ENCODE data around the gene SLC9A5. TPM values are rescaled to one million over a fixed set of nuclear protein-coding genes. Genes with fewer than 3 reads are reported as not detected.

The SLC9A5 gene
- total RNA-seq, 1 experiment from 2014 or later, result 2.4 TPM

DNA sequence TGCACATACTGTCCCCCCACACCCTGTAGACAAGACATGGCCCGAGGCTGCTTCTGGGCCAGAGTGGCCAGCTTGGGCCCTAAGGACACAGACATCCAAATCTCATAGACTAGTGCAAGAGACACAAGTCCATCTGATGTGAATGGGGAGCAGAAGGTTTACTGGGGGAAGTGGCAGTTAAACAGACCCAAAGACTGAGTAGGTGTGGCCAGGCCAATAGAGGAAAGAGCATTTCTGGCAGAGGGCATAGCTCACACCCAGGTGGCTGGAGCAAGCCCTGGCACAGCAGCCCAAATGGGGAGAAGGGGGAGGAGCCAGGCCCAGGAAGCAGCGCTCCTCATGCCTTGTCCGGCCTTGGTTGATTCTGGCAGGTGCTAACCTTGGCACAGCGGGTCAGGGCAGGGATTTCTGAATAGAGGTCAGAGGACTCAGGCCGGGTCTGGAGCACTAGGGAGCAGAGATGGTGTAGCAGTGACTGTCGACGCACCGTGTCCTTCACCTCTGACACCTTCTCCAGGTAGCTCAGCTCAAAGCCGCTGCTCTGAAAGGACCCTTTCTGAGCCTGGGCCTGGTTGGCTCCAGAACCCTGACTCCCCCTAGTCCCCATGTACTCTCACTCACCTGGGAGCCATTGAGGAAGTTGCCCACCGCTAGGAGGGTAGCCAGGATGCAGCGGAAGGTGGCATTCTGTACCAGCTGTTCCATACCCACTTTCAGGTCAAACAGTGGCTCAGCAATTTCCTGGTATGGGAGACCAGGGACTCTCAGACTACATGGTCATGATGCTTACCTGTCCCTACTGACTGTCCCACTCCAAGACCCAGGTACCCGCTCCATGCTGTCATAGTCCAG is 17.7 kb upstream of the SLC9A5 start:
- H3K4me3 Mint-ChIP-seq (ENCODE audit: unreplicated experiment), result no peak overlapping the region
- Histone ChIP-seq H3K36me3 (ENCODE audit: control insufficient read depth, insufficient read depth, low read length) (peaks cover 13% of the 10 kb centered on the region), H3K4me3 (ENCODE audit: low read depth, low read length) (no peak overlapping the region), H3K4me1 (peaks cover 7% of the 10 kb centered on the region; the same call in 1 of the 2 replicates), H3K9me3 (no peaks in the 10 kb centered on the region), H3K27me3 (replicated peaks; ENCODE audit: control insufficient read depth, insufficient read depth, low read length) (no peaks in the 10 kb centered on the region)
- no peak overlapping the region for H3K27ac Mint-ChIP-seq (ENCODE audit: unreplicated experiment)
- intact Hi-C loops (cut with micrococcal nuclease; ENCODE audit: unreplicated experiment), result no loop called here
- POLR2A ChIA-PET, result interaction anchor here (0.9 to 1.2 kb wide), 2 partner anchors 15 to 37 kb away, joined by 5 to 10 read pairs; no protein-coding TSS in a partner anchor
- TF ChIP-seq, protein P1, sequence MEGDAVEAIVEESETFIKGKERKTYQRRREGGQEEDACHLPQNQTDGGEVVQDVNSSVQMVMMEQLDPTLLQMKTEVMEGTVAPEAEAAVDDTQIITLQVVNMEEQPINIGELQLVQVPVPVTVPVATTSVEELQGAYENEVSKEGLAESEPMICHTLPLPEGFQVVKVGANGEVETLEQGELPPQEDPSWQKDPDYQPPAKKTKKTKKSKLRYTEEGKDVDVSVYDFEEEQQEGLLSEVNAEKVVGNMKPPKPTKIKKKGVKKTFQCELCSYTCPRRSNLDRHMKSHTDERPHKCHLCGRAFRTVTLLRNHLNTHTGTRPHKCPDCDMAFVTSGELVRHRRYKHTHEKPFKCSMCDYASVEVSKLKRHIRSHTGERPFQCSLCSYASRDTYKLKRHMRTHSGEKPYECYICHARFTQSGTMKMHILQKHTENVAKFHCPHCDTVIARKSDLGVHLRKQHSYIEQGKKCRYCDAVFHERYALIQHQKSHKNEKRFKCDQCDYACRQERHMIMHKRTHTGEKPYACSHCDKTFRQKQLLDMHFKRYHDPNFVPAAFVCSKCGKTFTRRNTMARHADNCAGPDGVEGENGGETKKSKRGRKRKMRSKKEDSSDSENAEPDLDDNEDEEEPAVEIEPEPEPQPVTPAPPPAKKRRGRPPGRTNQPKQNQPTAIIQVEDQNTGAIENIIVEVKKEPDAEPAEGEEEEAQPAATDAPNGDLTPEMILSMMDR (IDR thresholded peaks at IDR 0.05; ENCODE audit: insufficient read depth in 1 of 2, low read depth in 1 of 2, low read length in 1 of 2, severe bottlenecking in 1 of 2, unreplicated experiment in 1 of 2), result no peak
- H3K9me3 Mint-ChIP-seq (ENCODE audit: unreplicated experiment), result no peaks in the 10 kb centered on the region
- CTCF ChIA-PET, result interaction anchor here (0.5 to 6.0 kb wide), 3 partner anchors 15 to 992 kb away, joined by 3 to 19 read pairs (median 6); no protein-coding TSS in a partner anchor
- no peak for DNase-seq
- BruUV-seq (replicated peaks), result no TSS peak
- H3K27me3 Mint-ChIP-seq (ENCODE audit: insufficient read depth, unreplicated experiment), result no peaks in the 10 kb centered on the region
- H3K4me1 Mint-ChIP-seq (ENCODE audit: low read depth, unreplicated experiment), result peaks cover 17% of the 10 kb centered on the region
- peaks cover 88% of the 10 kb centered on the region for H3K36me3 Mint-ChIP-seq (ENCODE audit: insufficient read depth, unreplicated experiment)

DNA sequence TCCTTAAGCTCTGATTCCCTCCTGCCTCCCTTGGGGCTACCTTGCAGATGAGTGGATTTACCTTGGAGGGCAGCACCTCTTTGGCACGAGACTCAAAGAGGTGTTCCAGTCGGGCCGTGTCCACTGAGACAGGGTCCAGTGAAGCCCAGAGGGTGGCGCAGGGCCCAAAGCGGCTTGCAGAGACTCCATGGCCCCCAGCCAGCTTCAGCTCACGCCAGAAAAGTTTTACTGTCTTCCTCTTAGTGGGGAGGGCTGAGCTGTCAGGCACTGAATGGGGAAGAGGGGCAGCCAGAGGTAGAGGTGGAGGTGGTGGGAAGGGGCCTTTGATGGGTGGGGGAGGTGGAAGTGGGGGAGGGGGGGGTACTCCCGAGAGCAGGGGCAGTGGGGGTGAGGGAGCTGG is 15.2 kb upstream of the SLC9A5 start:
- intact Hi-C loops (cut with micrococcal nuclease; ENCODE audit: unreplicated experiment), result no loop called here

DNA sequence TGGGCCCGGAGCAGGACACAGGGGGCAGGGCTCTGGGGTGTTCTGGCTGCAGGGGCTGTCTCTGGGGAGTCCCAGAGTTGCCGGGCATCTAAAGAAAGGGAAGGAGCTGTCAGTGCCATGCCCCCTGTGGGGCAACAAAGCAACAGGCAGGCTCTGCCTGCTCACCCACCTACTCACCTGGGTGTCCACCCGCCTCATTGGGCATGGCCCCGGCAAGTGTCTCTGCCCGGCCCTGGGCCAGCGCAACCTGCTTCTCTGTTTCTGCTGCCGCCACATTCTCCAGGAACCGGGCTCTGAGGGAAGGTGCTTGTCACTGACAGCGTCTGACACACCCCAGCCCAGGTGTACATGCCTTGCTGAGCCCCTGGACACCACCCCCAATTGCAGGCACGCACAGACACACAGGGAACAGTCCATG is 14.6 kb upstream of the SLC9A5 start:
- no peaks in the 10 kb centered on the region for H3K27me3 ChIP-seq (replicated peaks; ENCODE audit: control insufficient read depth, insufficient read depth, low read length)
- no peak overlapping the region for H3K4me3 ChIP-seq (ENCODE audit: low read depth, low read length)
- Mint-ChIP-seq H3K27me3 (ENCODE audit: insufficient read depth, unreplicated experiment) (no peaks in the 10 kb centered on the region), H3K27ac (ENCODE audit: unreplicated experiment) (no peak overlapping the region), H3K36me3 (ENCODE audit: insufficient read depth, unreplicated experiment) (peaks cover 90% of the 10 kb centered on the region), H3K4me3 (ENCODE audit: unreplicated experiment) (no peak overlapping the region), H3K4me1 (ENCODE audit: low read depth, unreplicated experiment) (no peaks in the 10 kb centered on the region), H3K9me3 (ENCODE audit: unreplicated experiment) (no peaks in the 10 kb centered on the region)
- TF ChIP-seq, protein P1 (IDR thresholded peaks at IDR 0.05; ENCODE audit: insufficient read depth in 1 of 2, low read depth in 1 of 2, low read length in 1 of 2, severe bottlenecking in 1 of 2, unreplicated experiment in 1 of 2), result no peak
- intact Hi-C loops (cut with micrococcal nuclease; ENCODE audit: unreplicated experiment), result no loop called here
- no peak for DNase-seq
- H3K4me1 ChIP-seq, result no peaks in the 10 kb centered on the region
- peaks cover 9% of the 10 kb centered on the region for H3K36me3 ChIP-seq (ENCODE audit: control insufficient read depth, insufficient read depth, low read length)
- ChIA-PET CTCF (interaction anchor here (6.0 kb wide), 1 partner anchor 12 kb away, joined by 19 read pairs; no protein-coding TSS in a partner anchor), POLR2A (interaction anchor here (1.2 kb wide), 1 partner anchor 12 kb away, joined by 3 read pairs; no protein-coding TSS in a partner anchor)
- no peaks in the 10 kb centered on the region for H3K9me3 ChIP-seq
- BruUV-seq (replicated peaks), result no TSS peak

More for the DNA sequence above, 15.2 kb upstream of the SLC9A5 start:
- Histone ChIP-seq H3K4me3 (ENCODE audit: low read depth, low read length) (no peak overlapping the region), H3K9me3 (no peaks in the 10 kb centered on the region), H3K27me3 (replicated peaks; ENCODE audit: control insufficient read depth, insufficient read depth, low read length) (no peaks in the 10 kb centered on the region), H3K4me1 (no peaks in the 10 kb centered on the region), H3K36me3 (ENCODE audit: control insufficient read depth, insufficient read depth, low read length) (peaks cover 11% of the 10 kb centered on the region)
- H3K27ac Mint-ChIP-seq (ENCODE audit: unreplicated experiment), result no peak overlapping the region
- POLR2A ChIA-PET, result interaction anchor here (1.2 kb wide), 1 partner anchor 13 kb away, joined by 3 read pairs; no protein-coding TSS in a partner anchor
- CTCF ChIA-PET, result interaction anchor here (0.6 to 6.0 kb wide), 2 partner anchors 13 to 36 kb away, joined by 5 to 19 read pairs; no protein-coding TSS in a partner anchor
- TF ChIP-seq, protein P1 (IDR thresholded peaks at IDR 0.05; ENCODE audit: insufficient read depth in 1 of 2, low read depth in 1 of 2, low read length in 1 of 2, severe bottlenecking in 1 of 2, unreplicated experiment in 1 of 2), result no peak
- no peak overlapping the region for H3K4me3 Mint-ChIP-seq (ENCODE audit: unreplicated experiment)
- no TSS peak for BruUV-seq (replicated peaks)
- no peaks in the 10 kb centered on the region for H3K27me3 Mint-ChIP-seq (ENCODE audit: insufficient read depth, unreplicated experiment)
- no peaks in the 10 kb centered on the region for H3K4me1 Mint-ChIP-seq (ENCODE audit: low read depth, unreplicated experiment)
- no peaks in the 10 kb centered on the region for H3K9me3 Mint-ChIP-seq (ENCODE audit: unreplicated experiment)
- H3K36me3 Mint-ChIP-seq (ENCODE audit: insufficient read depth, unreplicated experiment), result peaks cover 94% of the 10 kb centered on the region
- no peak for DNase-seq
